ENCODE data around the gene CD81.
"Not testable (repeated sequence)": the region's sequence is repeated elsewhere in the genome, so short reads cannot be mapped to it uniquely, and the experiment has no call there.

CD81 gene

DNA sequence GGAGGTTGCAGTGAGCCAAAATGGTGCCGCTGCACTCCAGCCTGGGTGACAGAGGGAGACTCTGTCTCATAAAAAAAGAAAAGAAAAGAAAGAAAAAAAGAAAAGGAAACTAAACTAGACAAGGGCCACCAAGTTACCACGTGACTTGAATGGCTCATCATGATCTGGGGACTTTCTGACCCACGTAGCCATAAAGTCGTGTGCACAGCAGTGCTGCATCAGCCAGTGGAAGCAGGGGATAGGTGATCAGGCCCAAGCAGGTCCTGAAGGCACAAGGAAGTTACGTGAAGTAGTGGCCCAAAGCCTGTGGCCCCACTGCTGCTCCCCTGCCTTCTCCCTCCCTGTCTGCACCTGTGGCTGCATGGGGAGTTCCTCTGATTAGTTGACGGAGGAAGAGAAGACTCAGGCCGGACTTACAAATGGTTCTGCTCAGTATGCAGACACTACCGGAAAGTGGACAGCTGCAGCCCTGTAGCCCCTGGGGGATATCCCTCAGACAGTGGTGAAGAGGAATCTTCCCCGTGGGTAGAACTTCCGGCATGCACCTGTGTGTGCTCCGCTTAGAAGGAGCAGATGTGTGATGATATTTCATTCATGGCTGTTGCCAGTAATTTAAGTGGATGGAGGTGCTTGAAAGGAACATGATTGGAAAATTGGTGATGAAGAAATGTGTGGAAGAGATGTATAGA lies 18.2 kb upstream of the CD81 start:
- DNase-seq = no peak

DNA sequence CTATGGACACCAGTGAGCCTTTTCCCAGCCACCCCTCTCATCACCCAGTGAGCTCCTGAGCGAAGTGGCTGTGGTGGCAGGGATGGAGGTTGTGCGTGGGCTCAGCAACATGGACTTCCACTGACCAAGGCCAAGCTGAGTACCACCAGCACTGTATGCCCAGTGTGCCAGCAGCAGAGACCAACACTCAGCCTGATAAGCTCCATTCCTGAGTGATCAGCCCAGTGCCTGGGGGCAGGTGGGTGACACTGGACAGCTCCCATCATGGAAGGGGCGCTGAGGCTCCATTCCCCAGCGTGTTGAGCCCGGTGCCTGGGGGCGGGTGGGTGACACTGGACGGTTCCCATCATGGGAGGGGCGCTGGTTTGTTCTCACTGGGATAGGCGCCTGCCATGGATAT lies 17.6 kb upstream of the CD81 start:
- no peak for DNase-seq

DNA sequence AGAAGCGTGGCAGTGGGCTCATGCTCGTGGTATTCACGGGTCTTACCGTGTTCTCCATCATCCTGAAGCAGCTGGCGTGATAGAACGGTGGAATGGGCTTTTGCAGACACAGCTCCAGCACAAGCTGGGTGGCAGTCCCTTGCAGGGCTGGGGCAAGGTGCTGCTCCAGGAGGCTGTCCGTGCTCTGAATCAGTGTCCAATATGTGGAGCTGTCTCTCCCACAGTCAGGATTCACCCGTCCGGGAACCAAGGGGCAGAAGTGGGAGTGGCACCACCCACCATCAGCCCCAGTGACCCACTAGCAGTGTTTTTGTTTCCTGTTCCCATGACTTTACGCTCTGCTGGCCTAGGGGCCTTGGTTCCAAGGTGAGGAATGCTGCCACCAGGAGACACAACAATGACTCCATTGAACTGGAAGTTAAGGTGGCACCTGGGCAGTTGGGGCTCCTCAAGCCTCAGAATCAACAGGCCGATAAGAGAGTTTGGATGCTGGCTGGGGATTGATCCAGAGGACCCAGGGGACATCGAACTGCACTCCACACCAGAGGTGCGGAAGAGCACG lies 16.9 kb upstream of the CD81 start:
- DNase-seq = no peak

DNA sequence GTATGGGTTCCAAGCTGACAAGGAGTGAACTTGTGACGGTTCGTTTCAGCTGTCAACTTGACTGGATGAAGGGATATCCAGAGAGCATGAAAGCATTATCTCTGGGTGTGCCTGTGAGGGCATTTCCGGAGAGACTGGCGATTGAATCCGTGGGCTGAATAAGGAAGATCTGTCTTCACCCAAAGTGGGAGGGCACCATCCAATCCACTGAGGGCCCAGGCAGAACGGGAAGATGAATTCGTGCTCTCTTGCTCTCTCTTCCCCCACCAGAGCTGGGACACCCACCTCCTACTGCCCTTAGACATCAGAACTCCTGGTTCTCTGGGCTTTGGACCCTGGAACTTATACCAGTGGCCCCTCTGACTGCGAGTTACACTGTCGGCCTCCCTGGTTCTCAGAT lies 15.5 kb upstream of the CD81 start:
- no peak for DNase-seq

DNA sequence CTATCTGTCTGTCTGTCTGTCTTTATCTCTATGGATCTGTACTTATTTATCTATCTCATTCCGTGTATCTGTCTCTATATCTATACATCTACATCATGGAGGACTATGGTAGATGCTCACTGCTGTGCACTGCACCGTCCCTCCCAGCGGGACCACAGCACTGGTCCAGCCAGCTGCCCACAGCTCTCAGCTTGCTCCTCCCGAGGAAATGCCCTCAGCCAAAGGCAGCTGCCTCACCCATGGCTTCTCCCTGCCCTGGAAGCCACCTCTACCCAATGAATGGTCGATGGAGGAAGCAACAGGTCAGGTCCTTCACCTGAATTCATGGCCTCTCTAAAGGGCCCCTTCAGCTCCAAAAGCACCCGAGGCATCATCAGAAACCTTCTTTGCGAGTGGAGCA lies 14.7 kb upstream of the CD81 start:
- no peak for DNase-seq

DNA sequence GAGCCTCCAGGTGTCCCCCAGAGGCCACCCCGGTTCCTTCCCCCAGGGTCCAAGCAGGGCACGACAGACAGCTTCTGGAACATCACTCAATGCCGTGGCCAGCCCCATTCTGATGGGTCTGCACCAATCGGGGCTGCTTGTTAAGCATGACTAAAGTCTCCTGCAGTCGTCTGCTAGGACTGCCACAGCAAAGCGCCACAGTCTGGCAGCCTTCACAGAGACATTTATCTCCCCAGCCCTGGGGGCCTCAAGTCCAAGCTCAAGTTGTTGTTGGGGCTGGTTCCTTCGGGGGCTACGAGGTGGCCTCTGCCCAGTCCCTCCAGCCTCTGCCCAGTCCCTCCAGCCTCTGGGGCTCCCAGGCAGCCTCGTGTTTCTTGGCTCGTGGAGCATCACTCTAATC lies 14.0 kb upstream of the CD81 start:
- no peak for DNase-seq

DNA sequence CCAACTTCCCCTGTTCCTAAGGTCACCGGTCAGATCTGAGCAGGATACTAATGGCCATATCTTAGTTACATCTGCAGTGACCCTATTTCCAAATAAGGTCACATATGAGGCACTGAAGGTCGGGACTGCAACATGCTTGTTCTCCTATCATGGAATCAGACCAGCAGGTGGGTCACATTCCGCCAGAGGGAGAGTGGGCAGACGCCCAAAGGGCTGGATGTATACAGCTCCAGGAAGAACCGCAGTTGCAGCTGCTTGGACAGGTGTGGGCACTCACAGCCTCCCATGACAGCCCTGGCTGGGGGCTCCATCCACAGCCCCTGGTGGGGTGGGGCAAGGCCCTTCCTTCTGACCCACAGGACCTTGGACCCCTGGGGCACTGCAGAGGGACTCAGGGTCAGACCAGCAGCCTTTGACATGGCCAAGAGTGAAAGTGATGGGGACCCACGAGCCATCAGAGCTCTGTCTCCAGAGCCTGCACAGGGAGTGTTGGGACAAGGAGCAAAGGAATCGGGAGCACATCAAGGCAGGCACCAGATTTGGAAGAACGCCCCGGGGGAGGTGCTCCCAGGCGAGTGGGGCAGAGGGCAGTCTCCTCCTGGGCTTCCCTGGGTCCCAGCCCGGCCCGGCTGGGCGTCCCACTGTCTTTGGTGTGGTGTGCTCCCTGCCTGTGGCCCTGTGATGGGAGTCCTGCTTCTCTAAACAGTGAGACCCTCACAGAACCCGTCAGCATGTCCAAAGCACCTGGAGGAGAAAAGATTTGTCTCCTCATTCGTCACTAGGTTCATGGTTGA lies 13.3 kb upstream of the CD81 start:
- DNase-seq = no peak

DNA sequence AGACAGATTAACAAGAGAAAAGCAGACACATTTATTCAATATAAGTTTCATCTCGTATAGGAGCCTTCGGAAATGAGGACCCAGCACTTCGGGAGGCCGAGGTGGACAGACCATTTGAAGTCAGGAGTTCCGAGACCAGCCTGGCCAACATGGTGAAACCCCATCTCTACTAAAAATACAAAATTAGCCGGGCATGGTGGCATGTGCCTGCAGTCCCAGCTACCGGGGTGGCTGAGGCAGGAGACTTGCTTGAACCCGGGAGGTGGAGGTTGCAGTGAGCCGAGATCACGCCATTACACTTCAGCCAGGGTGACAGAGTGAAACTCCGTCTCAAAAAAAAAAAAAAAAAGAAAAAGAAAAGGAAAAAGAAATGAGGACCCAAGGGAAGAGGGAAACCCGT lies 12.7 kb upstream of the CD81 start:
- not testable (repeated sequence) for DNase-seq

DNA sequence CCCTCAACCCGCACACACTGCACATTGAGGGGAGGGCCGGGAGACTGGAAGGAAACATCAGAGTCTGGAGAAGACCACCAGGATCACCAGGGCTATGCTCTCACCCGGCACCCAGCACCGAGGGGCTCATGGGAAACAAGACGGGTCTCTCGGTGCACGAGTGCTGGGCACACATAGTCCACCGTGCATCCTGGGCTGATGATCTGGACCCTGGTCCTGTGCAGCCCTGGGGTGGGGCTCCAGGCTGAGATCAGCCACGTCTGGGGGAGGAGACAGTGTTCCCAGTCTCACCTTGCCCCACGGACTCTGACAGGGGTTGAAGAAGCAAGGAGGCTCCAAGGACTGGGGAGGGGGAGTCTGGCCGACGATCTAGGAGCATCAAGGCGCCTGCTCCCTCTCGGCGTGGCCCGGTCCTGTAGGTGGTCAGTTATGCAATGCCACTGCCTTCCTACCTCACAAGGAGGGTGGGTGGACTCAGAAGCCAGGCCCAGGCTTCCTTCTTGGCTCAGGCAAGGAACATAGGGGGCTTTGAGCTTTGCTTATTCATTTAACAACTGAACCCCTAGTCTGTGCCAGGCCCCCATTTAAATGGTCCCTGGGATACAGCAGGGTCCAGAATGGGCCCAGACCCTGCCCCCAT lies 11.4 kb upstream of the CD81 start:
- DNase-seq = no peak

DNA sequence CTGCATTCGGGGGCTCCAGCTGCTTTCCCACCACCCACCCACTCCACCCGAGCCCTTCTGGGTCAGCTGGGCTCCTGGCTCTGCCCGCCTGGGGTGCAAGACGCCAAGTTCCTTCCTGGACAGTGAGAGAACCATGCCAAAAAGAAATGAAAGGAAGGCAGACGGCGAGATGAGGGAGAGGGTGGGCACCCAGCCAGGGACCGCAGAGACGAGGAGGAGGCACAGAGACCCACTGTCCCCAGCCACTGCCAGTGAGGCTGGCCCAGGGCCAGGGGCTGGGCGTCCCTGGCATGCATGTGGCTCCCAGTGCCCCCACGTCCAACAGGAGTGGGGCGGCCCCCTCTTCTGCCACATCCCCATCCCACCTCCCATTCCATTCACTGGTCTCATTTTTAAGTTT lies 10.8 kb upstream of the CD81 start:
- DNase-seq = no peak

DNA sequence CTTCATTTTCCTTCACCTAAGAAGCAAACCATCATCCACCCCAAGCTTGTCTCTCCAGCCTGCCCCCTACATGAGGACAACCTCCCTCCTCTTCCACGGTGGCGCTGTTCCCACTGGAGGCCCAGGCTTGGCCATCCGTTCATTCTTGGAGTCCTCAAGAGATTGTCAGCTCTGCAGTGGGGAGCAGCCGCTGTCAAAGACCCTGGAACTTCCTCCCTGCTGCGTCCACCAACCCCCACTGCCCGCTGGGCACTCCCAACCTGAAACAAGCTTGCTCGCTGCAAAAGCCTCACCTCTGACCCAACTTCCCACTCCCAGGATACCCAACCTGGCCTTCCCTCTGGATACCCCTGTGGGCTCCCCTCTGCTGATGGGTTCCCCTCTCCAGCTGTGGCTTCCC lies 10.4 kb upstream of the CD81 start:
- no peak for DNase-seq

DNA sequence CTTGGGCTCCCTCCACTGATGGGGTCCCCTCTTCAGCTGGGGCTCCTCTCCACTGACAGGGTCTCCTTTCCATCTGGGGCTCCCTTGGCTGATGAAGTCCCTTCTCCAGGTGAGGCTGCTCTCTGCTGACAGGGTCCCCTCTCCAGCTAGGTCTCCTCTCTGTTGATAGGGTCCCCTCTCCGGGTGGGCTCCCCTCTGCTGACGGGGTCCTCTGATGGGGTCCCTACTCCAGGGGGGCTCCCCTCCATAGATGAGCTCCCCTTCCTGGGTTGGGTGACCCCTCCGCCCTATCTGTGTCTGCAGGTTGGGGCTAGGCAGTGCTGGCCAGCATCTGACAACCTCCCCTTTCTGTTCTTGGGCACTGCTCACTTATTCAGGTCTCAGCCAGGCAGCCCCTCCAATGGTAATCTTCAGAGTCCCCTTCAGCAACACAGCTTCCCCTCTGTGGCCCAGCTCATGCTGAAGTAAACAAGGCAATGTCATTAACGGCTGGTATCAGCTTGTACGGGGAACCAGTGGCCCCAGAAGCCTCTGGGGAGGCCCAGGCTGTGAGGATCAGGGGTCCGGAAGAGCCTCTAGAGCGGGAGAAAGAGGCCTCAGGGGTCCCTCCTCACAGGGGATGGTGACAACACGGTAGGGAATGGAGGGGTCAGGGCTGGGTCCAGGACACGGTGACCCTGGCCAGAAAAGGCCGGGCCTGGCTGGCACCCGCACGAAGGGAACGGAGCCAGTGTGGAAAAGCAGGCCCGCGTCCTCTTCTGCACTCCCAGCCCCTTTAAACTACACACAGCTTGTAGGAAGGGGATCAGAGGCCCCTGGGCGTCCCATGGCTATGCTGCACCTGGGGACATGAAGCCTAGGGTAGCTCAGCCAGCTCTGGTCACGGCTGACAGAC lies 9.6 kb upstream of the CD81 start:
- DNase-seq = no peak

DNA sequence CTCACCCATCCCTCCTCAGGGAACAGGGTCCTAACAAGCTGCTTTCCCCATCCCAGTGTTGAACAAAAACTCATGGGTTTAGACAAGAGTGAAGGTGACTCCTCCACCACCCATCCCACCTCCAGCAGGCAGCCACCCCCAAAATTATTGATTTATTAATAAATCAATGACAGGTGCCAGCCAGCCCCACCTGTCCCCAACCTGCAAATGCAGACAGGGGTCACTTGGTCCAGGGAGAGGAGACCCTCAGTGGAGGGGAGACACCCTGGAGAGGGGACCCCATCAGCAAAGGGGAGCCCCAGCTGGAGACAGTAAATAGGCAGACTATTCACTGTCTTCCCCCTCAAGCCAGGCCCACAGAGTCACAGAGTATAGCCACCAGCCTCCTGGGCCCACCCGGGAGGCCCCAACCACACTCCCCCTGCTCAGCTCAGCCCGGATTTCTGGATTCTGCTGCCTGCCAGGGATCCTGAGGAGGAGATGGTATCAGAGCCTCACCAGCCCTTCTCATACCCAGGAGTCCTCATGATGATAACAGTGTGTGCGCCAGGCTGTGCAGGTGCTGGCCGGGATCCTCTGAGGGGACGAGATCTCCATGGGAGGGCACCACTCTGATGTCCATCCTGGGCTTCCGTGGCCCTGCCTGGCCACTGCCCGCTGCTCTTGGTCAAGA lies 8.8 kb upstream of the CD81 start:
- no peak for DNase-seq

DNA sequence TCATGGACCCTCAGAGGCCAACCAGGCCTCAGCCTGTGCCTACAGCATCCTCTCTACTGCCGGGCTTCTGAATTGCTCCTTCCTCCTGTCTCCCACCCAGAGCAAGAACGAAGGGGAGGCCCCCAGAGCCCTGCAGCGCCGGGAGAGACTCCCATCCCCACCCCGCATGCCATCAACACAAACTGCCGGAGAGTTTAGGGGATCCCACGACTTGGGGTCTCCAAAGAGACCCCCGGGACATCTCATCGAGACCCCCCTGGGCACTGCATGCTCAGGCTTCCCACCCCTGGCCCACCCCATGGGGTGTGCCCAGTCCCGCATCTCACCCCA lies 8.3 kb upstream of the CD81 start:
- no peak for DNase-seq

DNA sequence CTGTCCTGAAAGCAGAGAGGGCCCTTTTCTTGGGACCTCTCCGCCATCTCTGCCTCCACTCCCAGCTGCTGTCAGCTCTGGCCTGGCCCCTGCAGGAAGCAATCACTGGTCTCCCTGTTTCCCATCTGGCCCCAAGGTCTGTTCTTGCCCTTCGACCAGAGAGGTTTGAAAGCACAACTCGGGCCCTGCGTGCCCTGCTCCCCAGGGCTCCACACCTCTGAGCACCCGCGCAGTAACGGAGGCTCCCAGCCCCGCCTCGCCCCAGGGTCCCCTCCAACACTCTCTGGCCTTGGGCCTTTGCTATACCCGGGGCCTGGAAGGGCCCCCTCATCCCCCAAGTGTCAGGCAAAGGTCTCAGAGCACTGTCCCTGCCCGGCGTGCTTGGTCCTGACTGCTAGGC lies 7.8 kb upstream of the CD81 start:
- no peak for DNase-seq

DNA sequence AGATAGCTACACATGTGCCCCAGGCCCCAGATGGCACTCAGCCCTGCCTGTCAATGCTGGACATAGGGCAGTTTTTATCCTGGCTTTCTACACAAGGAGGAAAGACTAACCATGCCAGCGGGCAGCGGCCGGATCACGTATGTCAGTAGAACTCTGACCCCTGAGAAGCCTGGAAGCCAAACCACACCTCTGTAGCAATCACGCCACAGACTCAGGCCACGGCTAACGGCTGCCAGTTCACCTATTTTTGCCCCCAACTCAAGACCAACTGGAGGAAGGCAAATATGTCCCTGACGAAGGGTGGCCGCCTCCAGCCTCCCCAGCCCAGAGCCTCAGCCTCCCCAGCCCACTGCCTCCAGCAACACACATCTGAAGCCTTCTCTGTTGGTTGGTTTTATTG lies 7.2 kb upstream of the CD81 start:
- DNase-seq = no peak

DNA sequence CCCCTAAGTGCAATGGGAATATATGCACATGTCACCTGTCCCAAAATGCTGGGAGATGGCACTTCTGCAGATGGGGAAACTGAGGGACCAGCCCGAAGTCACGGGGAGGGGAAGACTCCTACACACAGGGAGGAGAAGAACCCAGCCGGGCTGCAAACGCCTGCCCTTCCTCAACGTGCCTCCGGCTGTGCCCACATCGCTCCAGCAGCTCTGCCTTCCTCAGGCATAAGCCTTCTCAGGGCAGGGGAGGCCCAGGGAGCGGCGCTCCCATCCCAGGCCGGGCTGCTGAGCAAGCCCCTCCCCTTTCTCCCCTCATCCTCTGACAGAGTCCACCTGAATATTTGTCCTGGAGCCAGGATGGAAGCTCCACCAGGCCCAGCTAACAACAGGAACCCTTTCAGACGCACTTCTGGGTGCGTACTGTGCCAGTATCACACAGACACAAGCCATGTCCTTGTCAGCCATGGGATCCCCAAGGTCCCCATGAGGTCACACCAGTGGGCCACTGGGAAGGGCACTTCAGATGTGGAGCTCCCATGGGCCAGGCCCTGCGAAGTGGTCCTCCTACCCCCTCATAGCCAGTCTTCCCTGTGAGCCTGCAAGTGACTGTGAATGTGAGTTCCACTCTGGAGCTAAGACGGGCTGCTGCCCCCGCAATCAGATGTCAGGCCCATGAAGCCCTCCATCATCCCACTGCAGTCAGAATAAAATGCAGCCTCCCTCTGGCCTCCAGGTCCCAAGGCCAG lies 2.5 kb upstream of the CD81 start:
- no peak for DNase-seq

DNA sequence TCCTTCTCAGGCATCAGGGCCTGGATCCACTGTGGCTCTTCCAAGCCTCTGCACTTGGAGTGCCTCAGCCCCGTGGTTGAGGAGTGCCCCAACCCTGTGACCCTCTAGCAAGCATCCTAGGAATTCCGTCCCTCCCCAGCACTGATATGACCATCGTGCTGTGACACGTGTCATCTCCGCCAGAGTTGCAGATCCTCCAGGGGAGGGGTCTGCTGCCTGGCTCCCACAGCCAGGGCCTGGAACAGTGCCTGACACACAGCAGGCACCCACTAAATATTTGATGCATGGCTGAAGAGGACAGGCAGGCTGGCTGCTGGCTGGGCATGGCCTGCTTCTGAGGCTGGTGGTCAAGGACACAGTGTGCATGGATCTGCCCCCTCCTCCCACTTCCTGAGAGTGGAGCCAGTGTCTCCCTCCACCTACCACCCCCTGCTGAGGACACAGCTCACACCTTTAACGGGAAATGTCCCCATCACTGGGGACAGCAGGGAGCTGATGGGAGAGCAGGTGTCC lies 1.7 kb upstream of the CD81 start:
- DNase-seq = no peak

DNA sequence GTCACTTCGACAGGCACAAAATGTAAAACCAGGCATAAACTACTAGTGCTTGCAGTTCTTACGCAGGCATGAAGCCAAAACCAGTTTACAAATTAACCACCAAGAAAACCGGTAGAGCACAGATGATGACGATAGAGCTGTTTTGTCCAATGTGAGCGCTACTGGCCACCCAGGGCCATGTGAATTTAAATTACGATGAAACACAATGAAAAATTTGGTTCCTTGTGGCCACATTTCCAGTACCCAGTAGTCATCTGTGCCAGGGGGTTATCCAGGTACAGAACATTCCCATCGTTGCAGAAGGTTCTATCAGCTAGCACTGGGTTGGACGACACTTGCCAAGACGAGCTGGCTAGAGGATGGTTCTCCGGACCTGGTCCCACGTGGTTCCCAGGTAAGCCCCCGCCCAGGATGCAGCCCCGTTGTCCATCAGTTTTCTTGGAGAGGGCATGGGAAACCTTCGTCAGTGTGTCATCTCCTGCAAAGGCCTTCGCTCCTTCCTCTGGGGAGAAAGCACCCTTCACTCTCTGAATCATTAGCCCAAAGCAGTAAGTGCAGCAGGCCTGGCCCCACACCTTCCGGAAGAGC lies 1.1 kb upstream of the CD81 start:
- DNase-seq = no peak

DNA sequence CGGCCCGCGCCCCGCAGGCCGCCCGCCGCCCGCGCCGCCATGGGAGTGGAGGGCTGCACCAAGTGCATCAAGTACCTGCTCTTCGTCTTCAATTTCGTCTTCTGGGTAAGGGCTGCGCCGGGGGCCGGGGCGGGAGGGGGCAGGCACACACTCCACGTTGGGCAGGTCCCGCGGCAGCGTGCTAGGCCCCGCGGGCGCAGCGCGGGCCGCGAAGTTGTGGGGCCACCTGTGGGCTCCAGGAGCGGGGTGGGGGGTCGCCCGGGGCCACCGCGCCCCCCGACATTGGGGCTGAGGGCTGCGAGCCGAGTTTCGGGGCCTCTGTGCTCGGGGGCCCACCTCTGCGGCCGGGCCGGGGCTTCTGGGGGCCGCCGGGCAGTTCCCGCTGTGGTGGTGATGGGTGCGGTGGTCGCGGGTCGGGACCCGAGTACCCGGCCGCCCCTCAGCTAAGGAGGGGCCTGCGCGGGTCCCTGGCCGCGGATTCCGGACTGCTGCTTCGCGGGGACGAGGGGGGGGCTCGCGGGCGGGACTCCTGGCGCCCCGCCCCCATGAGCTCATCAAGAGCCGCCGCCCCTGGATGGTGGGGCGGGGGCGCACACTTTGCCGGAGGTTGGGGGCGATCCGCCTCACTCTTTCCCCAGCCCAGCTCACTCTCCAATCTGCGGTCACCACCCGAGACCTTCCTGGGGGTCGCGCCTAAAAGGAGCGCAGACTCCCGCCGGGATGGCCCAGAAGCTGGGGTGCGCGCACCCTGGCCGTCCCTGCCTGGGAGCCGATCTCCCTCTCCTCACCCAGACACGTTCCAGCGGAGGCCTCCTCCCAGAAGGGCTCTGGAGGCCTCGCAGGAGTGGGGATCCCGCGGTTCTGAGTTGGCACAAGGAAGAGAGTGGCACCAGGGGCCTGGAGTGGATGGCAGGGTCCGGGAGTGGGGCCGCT lies 667 bp downstream of the CD81 start:
- peak; percentile 56 for DNase-seq

Measured in CD4-positive, alpha-beta T cell treated with Interleukin-21 for 1 hour (primary cell).